Lung (tissue), 12 donors: ENCODE data around the gene DESI2. TPM values are rescaled to one million over a fixed set of nuclear protein-coding genes. Genes with fewer than 3 reads are reported as not detected.
A peak's percentile ranks its signal among the peaks of the same experiment; 100 is the strongest.
"Not testable (repeated sequence)": the region's sequence is repeated elsewhere in the genome, so short reads cannot be mapped to it uniquely, and the experiment has no call there.

Experiments
- ATAC-seq: fragments of 200-7000 bp; cut with Tn5 transposase; one replicate; pipeline ENCODE4 v1.9.1; 2020; ENCODE audit warnings: moderate number of reproducible peaks; ENCODE audit not compliant: insufficient read depth, low FRiP score
- DNase-seq, 3 donors: peaks; one replicate each; pipeline ENCODE4 v3.0.0-alpha.2; 2013 to 2017
- H3K27ac ChIP-seq, 2 donors: one replicate each; pipeline ENCODE4 v1.5.1; 2013; ENCODE audit warnings: mild to moderate bottlenecking in 2 of 2, moderate library complexity in 2 of 2, control low read depth in 1 of 2, inconsistent platforms in 1 of 2, low read depth in 1 of 2, low read length in 1 of 2
- H3K27me3 ChIP-seq, 3 donors: one replicate each; pipeline ENCODE4 v1.5.1; 2013; ENCODE audit warnings: low read length in 2 of 3; ENCODE audit not compliant: control insufficient read depth in 3 of 3, insufficient read depth in 3 of 3
- H3K36me3 ChIP-seq, 4 donors: one replicate each; pipeline ENCODE4 v1.5.1; 2013; ENCODE audit warnings: low read length in 4 of 4, mild to moderate bottlenecking in 1 of 4, moderate library complexity in 1 of 4; ENCODE audit not compliant: control insufficient read depth in 4 of 4, insufficient read depth in 4 of 4
- H3K4me1 ChIP-seq, 5 donors: one replicate each; pipeline ENCODE4 v1.5.1; 2013; ENCODE audit warnings: low read length in 5 of 5, mild to moderate bottlenecking in 2 of 5, moderate library complexity in 1 of 5; ENCODE audit not compliant: control insufficient read depth in 5 of 5, insufficient read depth in 5 of 5
- H3K4me3 ChIP-seq: one replicate; pipeline ENCODE4 v1.5.1; 2013; ENCODE audit warnings: mild to moderate bottlenecking, control low read depth, moderate library complexity
- H3K9ac ChIP-seq, 2 donors: one replicate each; pipeline ENCODE4 v1.5.1; 2013; ENCODE audit warnings: low read length in 2 of 2, control low read depth in 1 of 2; ENCODE audit not compliant: insufficient read depth in 1 of 2
- H3K9me3 ChIP-seq, 4 donors: one replicate each; pipeline ENCODE4 v1.5.1; 2013; ENCODE audit warnings: low read length in 3 of 4, mild to moderate bottlenecking in 1 of 4, moderate library complexity in 1 of 4; ENCODE audit not compliant: control insufficient read depth in 4 of 4, insufficient read depth in 3 of 4
- WGBS, 2 donors: extraction: QIAGEN DNeasy Blood & Tissue Kit; methylation state at CpG; one replicate each; pipeline ENCODE4 v1.1.7; 2013; 5-methylcytosine and 5-hydroxymethylcytosine counted together
- polyA plus RNA-seq, 2 donors: library from polyadenylated mRNA; stranded (reverse); fragments of 200-250 nt; gene quantifications; one replicate each; pipeline ENCODE4 v1.2.1, GENCODE V29; 2013
- total RNA-seq, 2 donors: library from RNA; depleted of rRNA in 1 of 2; stranded (reverse); fragments of >200 nt in 1 of 2; gene quantifications; one replicate each; pipeline ENCODE4 v1.2.1, GENCODE V29; 2014 to 2021
- TF ChIP-seq, protein P1 (sequence below): IDR thresholded peaks from 2 replicates; pipeline ENCODE4 v1.5.1; 2012; ENCODE audit warnings: mild to moderate bottlenecking; ENCODE audit errors: control extremely low read depth, extremely low read depth
- donor health status: control.
- donor health status: control.
- donor health status: Bipolar disorder and iron deficiency.
- donor health status: healthy.
- donor health status: DM: yes; HTN: yes; CAD: no.

The DESI2 gene
- total and polyA plus RNA-seq, 4 donors: 17.1 to 142 (median 35.0) TPM

DNA sequence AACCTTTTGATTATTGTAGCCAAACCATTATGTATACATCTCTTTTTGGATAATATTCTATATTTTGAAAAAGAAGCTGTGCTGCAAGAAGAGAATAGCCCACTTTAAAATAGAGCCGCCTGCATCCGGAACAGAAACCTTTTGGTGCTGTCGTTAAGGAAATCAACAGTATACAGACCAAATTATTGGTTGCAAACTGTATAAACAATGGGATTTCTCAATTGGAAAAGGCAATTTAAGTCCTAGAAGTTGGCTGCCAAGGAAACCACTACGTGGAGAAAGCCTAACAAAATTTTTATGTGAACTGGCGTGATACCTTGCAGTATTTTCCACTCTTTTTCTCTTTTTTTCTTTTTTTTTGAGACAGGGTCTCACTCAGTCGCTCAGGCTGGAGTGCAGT lies 25.8 kb downstream of the DESI2 start:
- ATAC-seq (no peak), DNase-seq (peak; percentile 50 to 93 (median 91))
- Histone ChIP-seq H3K27me3 (no peaks in the 10 kb centered on the region), H3K9me3 (no peaks in the 10 kb centered on the region), H3K36me3 (peaks cover 0 to 2% (median 0%) of the 10 kb centered on the region in 4 donors), H3K4me3 (no peak overlapping the region), H3K9ac (peak overlapping the region; percentile 5 to 47), H3K4me1 (peaks cover 0 to 22% (median 12%) of the 10 kb centered on the region in 5 donors), H3K27ac (no peak overlapping the region)
- whole genome bisulfite sequencing, 2 donors: 44 to 60% methylated on average over 6 of the region's 6 CpGs
- TF ChIP-seq, protein P1, sequence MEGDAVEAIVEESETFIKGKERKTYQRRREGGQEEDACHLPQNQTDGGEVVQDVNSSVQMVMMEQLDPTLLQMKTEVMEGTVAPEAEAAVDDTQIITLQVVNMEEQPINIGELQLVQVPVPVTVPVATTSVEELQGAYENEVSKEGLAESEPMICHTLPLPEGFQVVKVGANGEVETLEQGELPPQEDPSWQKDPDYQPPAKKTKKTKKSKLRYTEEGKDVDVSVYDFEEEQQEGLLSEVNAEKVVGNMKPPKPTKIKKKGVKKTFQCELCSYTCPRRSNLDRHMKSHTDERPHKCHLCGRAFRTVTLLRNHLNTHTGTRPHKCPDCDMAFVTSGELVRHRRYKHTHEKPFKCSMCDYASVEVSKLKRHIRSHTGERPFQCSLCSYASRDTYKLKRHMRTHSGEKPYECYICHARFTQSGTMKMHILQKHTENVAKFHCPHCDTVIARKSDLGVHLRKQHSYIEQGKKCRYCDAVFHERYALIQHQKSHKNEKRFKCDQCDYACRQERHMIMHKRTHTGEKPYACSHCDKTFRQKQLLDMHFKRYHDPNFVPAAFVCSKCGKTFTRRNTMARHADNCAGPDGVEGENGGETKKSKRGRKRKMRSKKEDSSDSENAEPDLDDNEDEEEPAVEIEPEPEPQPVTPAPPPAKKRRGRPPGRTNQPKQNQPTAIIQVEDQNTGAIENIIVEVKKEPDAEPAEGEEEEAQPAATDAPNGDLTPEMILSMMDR: no peak

GRCh38 chr1:244680667-244681066 lies 27.7 kb downstream of the DESI2 start:
- Histone ChIP-seq H3K4me1 (peaks cover 0 to 21% (median 8%) of the 10 kb centered on the region in 5 donors), H3K27ac (no peak overlapping the region), H3K9me3 (no peaks in the 10 kb centered on the region), H3K27me3 (no peaks in the 10 kb centered on the region), H3K4me3 (no peak overlapping the region), H3K36me3 (peaks cover 0 to 2% (median 0%) of the 10 kb centered on the region in 4 donors), H3K9ac (no peak overlapping the region)
- 82 to 90% methylated on average over 1 of the region's 1 CpG for WGBS, 2 donors
- TF ChIP-seq, protein P1: no peak
- ATAC-seq (no peak), DNase-seq (no peak)

GRCh38 chr1:244682087-244682486 lies 29.2 kb downstream of the DESI2 start:
- H3K27me3 ChIP-seq, ATAC-seq, H3K9ac ChIP-seq: not testable (repeated sequence)

GRCh38 chr1:244695937-244696336 lies 43.0 kb downstream of the DESI2 start:
- Histone ChIP-seq H3K27ac (no peak overlapping the region), H3K4me1 (no peaks in the 10 kb centered on the region), H3K9ac (no peak overlapping the region), H3K36me3 (peaks cover 17 to 52% (median 33%) of the 10 kb centered on the region in 4 donors), H3K4me3 (no peak overlapping the region), H3K27me3 (no peaks in the 10 kb centered on the region), H3K9me3 (peaks cover 0 to 2% (median 0%) of the 10 kb centered on the region in 4 donors)
- TF ChIP-seq, protein P1: no peak
- DNase-seq: no peak
- 87 to 89% methylated on average over 2 of the region's 2 CpGs for WGBS, 2 donors
- ATAC-seq: no peak

More at GRCh38 chr1:244682087-244682486, 29.2 kb downstream of the DESI2 start:
- 97 to 100% methylated on average over 4 of the region's 4 CpGs for WGBS, 2 donors
- H3K4me1 ChIP-seq: peaks cover 0 to 21% (median 8%) of the 10 kb centered on the region in 5 donors
- not testable (repeated sequence) for H3K9me3 ChIP-seq, DNase-seq, H3K4me3 ChIP-seq, H3K27ac ChIP-seq, H3K36me3 ChIP-seq
